GM18873 (cell line): ENCODE measurements around the gene PRCC.

ENCODE experiments used
- ATAC-seq: cut with Tn5 transposase; IDR thresholded peaks from one replicate; pipeline ENCODE4 v1.9.1; 2021; ENCODE audit warnings: mild to moderate bottlenecking, moderate library complexity, moderate number of reproducible peaks; ENCODE audit not compliant: unreplicated experiment, low FRiP score

The PRCC gene

DNA sequence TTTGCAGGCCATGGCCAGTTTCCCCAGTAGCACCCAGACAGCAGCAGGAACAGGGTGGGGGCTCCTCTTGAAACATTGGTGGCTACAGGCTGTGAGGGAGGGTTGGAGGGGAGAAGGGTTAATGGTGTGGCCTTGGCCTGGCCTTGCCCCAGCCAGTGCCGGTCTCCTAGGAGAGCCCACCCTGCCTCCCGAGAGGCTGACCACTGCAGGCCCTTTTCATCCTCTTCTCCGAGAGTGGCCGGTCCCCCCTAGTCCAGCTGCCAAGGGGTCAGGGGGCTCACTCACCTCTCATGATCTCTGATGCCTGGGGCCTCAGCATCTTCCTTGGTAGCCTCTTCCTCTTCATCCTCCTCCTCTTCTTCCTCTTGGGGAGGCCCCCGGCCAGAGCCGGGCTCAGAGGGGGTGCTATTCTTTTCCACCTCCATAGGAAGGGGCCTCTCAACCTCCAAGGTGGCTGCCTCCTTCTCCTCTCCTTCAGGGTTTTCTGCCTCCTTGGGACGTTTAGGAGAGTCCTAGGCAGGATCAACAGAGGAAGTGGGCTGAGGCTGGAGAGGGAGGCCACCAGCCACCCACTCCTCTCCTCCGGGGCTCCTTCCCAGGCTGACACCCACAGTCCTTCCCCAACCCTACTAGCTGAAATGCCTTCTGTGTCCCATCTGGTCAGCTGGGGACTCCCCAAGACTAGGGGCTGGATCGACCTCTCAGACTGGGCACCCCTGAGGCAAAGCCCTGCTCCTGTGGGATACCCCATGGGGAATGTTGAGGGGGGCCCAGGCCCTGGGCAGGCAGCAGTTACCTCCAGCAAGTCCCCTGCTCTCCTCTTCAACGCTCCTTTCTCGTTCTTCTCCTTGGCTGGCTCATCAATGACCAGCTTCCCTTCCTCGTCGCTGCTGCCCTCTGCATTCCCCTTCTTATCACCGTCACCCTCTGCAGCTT, 23.7 kb upstream of the PRCC start:
- ATAC-seq, result no peak

DNA sequence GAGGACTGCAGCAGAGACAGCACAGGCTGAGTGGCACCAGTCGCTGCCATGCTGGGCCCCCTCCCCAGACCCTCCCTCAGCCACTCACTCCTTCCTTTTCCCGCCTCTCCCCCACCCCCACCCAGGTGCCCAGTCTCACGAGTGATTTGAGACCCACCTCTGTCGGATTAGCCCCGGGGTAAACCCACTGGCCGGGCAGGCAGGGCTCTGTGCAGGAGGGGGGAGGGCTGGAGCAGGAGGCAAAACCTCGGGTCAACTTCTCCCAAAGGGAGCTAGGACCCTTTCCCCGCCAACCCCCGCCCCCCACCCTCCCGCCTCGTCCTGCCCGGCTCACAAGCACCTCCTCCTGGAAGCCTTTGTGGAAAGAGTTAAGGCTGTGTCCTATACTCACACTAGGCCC, 23.0 kb upstream of the PRCC start:
- no peak for ATAC-seq

DNA sequence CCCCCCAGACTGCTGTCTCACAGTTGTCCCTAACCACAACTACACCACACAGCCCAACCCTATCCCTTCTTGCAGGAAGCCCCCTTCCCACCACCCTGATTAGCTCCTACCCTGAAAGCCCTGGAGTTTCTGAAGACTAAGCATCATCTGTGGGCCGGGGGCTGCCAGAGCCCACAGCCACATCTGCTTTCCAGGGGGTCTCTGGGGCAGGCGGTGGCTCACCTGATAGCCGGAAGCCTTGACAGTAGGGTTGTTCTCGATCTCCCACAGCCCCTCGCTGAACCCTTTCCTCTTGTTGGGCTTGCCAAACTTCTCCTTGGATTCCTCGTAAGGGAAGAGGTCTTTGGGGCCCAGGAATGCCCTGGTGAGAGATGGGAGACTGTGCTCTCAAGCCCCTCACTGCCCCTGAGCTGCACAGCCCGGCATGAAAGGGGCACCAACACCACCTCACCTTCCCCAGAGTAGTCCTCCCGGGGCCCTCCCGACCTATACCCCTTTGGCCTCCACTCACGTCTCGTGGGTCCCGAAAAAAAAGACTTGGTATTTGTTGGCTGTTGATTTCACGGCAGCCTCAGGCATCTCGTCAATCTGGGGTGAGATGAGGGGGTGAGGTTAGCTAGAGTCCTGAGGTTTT, 22.4 kb upstream of the PRCC start:
- ATAC-seq, result no peak

DNA sequence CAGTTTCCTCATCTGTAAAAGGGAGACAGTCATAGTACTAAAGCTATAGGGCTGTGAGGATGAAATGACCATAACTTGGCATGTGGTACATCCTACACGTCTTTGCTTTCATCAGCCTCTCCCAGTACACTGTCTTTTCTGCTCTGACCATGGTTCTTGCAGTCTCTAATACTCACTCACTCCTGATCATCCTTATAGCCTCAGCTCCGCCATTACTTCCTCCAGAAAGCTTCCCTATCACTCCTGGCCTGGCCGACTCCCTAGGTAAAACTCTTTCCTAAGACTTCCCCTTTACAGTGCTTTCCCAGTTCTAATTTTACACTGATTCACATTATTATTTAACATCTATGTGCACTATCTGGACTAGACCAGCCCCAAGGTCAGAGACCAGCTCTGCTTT, 21.5 kb upstream of the PRCC start:
- no peak for ATAC-seq

DNA sequence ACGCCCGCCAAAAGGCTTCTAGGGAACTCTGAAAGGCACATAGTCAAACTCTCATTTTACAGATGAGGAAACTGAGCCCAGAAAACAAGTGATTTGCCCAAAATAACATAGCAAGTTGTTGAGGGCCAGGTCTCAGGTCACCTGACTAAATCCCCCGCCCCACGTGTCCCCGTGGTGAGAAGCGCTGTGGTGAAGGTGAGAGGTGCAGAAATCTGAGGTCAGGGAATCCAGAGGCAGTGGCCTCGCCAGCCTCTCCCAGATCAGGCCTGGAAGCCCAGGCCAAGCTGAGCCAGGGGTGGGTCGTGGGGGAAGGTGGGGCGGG, 21.0 kb upstream of the PRCC start:
- no peak for ATAC-seq

DNA sequence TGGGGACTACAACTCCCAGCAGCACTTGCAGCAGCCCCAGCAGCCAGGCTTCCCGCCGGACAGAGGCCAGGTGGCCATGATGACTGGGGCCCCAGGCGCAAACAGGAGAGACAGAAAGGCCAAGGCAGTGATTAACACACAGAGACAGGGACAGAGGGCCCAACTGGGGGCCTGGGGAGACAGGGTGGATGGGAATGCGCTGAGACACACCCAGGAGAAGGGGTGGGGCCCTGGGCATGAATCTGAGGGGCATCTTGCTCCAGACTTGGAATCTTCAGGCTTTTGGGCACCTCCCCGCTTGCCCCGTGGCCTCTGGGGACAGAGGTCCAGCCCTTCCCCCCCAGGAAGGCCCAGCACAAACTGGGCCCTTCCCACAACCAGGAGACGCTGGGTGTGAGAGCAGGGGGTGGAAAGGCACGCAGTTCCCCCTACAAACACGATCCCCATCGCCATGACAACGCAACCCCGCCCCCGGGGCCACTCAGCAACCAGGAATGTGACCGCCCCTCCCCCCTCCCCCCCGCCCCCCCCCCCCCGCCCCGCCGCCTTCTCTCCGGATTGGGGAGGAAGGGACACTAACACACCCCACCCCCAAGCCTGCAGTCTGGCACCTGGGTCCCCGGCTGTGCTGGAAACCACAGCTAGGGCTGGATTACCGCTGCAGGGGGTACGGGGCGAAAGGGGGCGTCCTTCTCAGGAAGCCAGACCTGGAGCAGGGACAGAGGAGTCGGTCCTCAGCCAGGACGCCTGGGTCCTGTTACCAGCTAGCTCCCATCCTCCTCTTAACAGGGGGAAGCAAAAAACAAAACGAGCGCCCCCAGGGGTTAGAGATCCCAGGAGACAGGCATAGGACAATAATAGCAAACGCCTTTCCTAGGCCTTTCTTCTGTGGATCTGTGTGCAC, 20.4 kb upstream of the PRCC start:
- ATAC-seq, result no peak

DNA sequence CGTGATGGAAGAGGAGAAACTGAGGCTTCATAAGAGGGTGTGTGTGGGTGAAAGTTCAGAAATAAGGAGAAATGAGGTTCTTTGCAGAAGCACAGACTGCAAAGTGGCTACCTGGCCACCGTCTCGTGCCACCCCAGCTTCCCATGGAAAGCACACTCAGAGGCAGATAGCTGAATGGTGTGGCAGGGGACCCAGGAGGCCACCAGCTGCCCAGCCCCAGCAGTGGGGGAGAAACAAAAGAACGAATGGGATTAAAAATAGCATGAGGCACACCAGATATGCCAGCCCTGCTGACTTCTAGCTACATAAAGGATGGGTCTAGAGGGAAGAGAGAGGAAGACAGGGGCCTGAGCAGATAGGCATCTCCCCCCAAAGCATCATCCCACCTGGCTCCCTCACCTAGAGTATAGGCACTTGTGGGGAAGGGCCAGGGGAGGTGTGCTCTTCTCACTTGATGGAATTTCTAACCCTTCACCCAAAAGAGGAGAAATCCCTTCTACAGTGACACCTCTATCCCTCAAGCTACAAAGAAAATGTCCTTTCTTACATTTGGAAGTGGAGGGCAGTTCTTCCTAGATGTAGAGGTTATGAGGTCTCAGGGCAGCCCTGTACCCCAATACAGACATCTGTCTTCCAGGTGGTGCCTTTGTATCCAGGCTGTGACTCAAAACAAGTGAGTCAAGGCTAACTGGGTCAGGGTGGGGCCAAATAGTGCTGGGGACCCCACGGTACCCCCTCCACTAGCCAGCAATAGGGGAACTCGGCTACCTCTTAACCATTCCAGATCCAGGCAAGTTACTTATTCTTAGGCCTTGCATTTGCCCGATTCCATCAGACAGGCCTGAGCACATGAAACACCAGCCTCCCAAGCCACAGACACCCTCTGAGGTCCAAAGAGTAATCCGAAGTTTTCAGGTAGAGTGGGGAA, 19.3 kb upstream of the PRCC start:
- ATAC-seq, result no peak

DNA sequence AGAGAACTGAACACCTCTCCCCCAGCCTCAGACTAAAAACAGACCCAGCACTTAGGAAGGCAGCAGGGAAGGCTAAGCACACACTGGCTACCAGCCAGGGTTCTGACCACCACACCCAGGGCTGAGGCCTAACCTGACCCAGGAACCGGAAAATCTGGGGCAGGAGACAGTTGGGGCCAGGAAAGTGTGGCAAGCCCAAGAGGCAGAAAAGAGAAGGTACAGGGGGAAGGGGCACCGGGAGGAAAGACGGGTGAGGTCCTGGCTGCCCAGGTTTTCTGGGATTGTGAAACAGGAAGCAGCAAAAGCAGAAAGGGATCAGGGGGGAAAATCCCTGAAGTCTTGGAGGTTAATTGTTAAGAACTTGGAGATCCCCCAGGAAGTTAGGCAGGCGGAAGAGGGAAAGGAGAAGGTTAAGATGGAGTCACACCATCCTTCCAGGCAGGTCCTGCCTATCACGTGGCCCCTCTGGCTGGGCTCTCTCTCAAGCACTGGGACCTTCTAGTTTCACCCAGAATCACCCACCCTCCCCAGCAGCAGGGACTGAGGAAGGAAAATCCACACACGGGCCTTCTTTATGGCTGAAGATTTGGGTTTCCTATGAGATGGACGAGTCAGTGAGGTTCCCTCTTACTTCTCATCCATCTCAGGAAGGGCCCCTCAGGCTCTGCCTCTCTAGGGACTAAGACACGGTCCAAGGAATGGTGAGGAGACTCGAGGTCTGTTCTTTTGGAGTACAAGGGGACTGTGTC, 18.5 kb upstream of the PRCC start:
- no peak for ATAC-seq

DNA sequence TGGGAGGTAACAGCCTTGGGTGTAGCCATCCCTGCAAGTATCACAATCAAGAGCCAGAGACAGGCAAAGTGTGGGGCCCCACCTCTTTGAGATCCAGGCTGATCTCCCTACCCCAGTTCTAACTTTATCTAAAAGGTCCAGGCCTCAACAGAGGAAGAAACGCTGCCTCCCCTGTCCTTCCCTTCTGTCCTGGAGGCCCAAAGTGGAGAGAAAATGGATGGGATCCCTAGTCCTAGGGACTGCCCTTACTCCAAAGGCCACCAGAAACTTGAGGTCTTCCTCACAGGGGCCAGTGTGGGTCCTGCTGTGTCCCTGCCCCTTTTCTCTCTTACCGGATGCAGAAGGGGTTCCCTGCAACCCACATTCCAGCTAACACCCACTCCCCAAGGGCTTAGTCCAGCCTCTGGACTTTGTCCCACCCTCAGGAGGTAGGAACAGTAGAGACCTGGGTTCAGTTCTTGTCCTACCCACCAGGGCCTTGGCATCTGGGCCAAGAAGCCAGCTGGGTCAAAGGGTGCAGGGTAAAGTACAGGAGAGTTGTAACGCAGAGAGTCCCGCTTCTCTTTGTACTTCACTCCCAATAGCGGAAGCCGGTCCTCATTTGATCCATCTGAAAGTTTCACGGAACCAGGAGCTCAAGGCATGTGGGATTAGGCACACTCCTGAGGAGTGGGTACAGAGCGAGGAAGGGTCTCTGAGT, 17.8 kb upstream of the PRCC start:
- ATAC-seq, result no peak

DNA sequence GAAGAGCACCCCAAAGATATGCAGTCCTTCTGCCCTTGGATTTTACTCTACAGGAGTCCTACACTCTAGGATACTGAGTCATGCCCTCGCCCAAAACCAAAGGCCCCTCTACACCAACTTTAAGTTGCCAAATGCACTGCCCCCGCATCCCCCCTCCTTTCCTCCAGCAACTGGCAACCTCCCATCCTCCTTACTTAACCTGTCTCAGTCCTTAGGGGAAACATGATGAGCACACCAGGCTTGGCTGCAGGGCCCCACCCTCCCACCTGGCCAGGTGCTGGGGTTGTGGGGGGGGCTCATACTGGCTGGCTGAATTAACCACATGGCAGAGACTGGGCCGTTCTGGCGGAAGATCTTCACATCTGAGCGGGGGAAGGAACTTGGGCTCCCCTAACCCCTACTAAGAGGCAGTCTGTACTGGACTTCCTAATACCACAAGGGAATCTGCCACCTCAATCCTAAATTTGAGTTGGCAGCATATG, 17.1 kb upstream of the PRCC start:
- no peak for ATAC-seq

DNA sequence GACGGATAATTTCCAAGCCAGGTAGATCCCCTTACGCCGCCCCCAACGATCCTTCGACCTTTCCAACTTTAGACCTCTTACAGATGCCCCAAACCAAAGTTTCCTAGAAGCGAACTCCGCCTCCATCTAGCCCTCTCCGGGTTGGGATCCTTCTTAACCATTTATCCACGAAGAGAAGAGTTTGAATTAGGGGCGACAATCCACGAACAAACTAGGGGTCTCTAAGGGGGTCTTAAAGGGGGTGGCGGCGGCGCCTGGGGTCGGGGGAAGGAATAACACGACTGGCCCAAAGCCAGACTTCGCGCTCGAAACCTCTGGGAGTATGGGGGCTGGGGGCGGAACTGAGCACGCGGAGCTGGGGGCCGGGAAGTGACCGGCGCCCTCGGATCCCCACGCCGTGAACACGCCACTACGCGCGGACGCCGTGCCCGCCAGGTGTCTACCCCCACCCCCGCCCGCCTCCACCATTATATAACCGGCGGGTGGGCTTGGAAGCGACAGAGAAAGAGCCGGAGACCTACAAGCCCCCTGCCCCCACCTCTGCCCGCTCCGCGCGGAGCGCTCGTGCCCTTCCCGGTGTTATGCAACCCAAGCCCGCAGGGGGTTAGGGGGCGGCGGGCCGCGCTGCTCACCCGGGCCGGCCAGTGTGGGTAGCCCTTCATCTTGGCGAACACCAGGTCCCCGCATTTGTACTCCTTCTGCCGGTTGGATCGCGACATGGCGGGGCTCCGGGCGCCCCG, 16.5 kb upstream of the PRCC start:
- peak; percentile 9 for ATAC-seq

DNA sequence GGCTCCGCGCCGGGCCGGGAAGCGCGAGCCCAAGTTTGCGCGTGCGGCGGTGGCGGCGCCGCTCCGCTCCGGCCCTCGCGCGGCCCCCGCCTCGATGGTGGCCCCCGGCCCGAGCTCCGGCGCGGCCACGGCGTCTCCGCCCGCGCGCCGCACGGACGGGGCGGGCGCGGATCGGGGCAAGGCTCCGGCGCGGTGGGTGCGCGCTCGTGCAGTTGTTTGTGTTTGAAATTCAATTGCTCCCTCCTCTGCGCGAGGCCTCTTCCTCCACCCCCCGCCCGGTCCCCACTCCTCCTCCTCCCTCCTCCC, 15.9 kb upstream of the PRCC start, which contains the start of gene HDGF:
Gene HDGF, minus strand, starts transcription at position 225 of the 306 bp plus-strand sequence. CDS start 246 bp downstream, outside the sequence.
- ATAC-seq, result peak; percentile 12

DNA sequence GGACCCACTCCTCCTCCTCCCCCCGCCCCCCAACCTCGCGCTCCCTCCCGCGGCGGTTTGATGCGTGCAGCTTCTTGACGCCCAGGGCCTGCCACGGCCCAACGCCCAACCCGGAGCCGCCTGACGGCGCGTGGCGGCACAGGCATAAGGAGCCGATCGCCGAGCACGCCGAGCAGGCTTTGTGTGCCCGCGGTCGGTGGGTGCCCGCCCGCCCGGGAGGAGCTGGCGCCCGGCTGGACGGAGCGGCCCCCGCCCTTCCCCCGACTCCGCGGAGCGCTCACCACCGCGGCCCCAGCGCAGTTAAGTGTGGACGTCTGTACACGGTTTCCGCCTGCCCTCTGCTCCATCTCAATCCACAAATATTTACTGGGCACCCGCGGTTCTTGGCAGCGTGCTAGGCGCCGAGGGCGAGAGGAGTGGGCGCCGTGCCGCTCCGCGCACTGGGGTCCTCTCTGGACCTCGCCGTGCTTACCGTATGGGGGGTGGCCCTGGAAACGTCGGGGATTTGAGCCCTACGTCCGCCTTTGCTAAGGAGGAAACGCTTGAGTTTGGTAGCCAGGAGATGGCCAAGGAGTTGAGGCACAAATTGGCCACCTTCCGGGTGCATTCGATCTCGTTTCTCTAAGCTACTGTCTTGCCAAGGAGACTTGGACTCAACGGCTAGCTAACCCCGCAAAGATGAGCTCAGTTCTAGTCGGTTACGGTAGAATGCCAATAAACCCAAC, 15.4 kb upstream of the PRCC start:
- ATAC-seq, result peak; percentile 41

DNA sequence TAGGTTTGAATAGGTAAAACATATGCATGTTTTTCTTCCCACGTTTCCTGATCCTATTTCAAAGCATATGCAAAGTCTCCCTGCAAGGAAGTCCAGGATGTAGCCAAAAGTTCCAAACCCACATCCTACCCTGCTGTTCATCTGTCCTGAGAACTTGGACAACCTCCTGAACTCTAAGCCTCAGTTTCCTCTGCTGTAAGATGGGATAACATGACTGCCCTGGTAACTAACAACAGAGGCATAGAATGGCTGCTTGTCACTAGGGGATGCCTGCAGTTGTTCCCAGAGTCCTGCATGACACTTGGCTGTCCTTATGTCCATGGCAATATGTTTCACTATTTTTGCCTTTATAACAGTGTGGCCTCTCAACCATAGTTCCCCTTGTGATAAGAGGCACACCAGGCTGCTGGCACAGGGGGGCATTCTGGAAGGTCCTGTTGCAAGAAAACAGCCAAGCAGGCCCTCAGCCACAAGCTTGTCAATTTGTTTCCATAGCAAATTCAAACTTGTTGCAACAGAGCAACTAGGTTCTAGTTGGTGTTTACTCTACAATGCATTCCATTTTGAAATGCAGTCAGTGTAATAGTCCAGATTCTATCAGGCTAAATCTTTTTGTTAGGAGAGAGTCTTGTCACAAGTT, 14.4 kb upstream of the PRCC start:
- ATAC-seq, result no peak

DNA sequence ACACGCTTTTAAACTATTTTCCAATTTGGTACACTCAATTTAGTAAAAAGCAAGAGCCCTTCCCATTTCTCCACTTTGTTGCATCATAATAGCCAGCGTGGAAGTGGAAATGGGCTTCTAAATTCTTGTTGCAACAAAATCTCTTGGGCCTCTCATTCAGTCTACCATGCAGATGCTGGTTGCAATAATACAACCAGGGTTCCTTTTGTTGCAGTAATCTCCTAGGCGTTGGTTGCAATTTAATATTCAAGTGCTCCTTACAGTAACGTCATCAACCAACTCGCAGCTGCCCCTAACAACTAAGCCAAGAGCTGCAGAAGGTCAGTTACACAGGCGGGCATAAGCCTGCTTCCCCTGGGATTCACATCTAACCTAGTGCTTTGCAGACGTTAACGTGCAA, 13.1 kb upstream of the PRCC start:
- ATAC-seq, result no peak

DNA sequence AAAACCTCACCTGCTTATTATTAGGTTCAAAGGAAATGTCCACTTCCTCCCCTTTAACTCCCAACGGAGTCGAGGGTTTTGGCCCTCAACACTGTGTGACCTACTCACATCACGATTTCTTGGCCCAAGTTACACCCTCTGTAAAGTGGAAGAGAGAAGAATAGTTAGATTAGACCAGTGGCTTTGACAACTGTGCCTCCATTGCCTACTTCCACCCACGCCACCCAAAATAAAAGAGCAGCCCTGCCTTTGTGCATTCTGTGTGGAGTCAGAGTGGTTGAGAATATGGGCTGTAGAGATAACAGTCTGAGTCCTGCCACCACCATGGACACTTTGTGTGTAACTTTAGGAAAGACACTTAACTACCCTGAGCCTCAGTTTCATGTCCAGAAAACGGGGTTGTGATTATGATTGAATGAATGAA, 11.8 kb upstream of the PRCC start:
- ATAC-seq, result no peak

DNA sequence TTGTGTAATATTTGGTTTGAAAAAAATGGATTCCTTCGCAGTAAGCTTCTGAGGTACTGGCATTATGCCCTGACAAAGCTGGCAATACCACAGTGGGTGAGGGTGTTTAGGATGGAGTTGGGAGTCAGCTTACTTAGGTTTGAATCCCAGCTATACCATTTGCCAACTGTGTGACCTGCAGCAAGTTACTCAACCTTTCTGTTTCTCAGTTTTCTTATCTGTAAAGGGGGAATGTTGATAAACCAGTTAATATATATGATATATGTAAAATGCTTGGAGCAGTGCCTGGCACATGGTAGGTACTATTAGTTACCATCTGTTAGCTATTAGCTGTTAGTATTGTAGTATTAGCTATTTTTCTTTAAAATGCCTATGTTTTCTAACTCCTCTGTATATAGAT, 11.0 kb upstream of the PRCC start:
- ATAC-seq, result no peak
